GM21360 (cell line): ENCODE data around the gene ARIH2.
A peak's percentile ranks its signal among the peaks of the same experiment; 100 is the strongest.

ENCODE experiments used
- ATAC-seq: cut with Tn5 transposase; IDR thresholded peaks from one replicate; pipeline ENCODE4 v1.9.1; 2021; ENCODE audit warnings: mild to moderate bottlenecking, moderate library complexity; ENCODE audit not compliant: unreplicated experiment

The ARIH2 gene

GRCh38 chr3:48966876-48967361, 48.3 kb downstream of the ARIH2 start:
- ATAC-seq = no peak

GRCh38 chr3:48970586-48970985, 51.9 kb downstream of the ARIH2 start:
- ATAC-seq = no peak

- ATAC-seq = no peak
Observed at GRCh38 chr3:48974076-48974864, 55.6 kb downstream of the ARIH2 start.

- ATAC-seq = no peak
Observed at GRCh38 chr3:48979451-48979850, 60.8 kb downstream of the ARIH2 start.

- no peak for ATAC-seq
Observed at GRCh38 chr3:48980295-48980694, 61.7 kb downstream of the ARIH2 start.

GRCh38 chr3:48982016-48982415, 63.4 kb downstream of the ARIH2 start:
- no peak for ATAC-seq

GRCh38 chr3:48982686-48983085, 64.0 kb downstream of the ARIH2 start:
- ATAC-seq = no peak

GRCh38 chr3:48983096-48983495, 64.5 kb downstream of the ARIH2 start:
- no peak for ATAC-seq

- ATAC-seq = no peak
Observed at GRCh38 chr3:48984663-48985062, 66.0 kb downstream of the ARIH2 start.

- ATAC-seq = no peak
Observed at GRCh38 chr3:48985831-48986376, 67.3 kb downstream of the ARIH2 start.

- no peak for ATAC-seq
Observed at GRCh38 chr3:48989126-48989795, 70.6 kb downstream of the ARIH2 start.

- ATAC-seq = peak; percentile 49
Observed at GRCh38 chr3:48989796-48990635, 71.4 kb downstream of the ARIH2 start, which contains the start of gene P4HTM. Gene P4HTM (plus strand): TSS chr3:48990241. CDS start chr3:48990257, 16 bp downstream.

GRCh38 chr3:48990636-48991469, 72.2 kb downstream of the ARIH2 start:
- no peak for ATAC-seq

- ATAC-seq = no peak
Observed at GRCh38 chr3:48991851-48992545, 73.4 kb downstream of the ARIH2 start.

GRCh38 chr3:48993834-48994233, 75.2 kb downstream of the ARIH2 start:
- no peak for ATAC-seq

- no peak for ATAC-seq
Observed at GRCh38 chr3:48996640-48997039, 78.0 kb downstream of the ARIH2 start.

GRCh38 chr3:48997102-48997635, 78.5 kb downstream of the ARIH2 start:
- no peak for ATAC-seq

GRCh38 chr3:48997714-48998637, 79.3 kb downstream of the ARIH2 start:
- no peak for ATAC-seq
